BLaER1 (cell line): ENCODE data around the gene HOXD13.
A peak's percentile ranks its signal among the peaks of the same experiment; 100 is the strongest.

Experiments used
- H3K27ac ChIP-seq: shearing (Covaris generic); formaldehyde crosslinking; 2 replicates; pipeline ENCODE4 v1.8.1; 2022
- H3K27me3 ChIP-seq: shearing (Covaris generic); formaldehyde crosslinking; 2 replicates; pipeline ENCODE4 v1.8.1; 2022
- H3K36me3 ChIP-seq: shearing (Covaris generic); formaldehyde crosslinking; 2 replicates; pipeline ENCODE4 v1.8.1; 2022
- H3K4me1 ChIP-seq: shearing (Covaris generic); formaldehyde crosslinking; 2 replicates; pipeline ENCODE4 v1.8.1; 2022
- H3K4me2 ChIP-seq: shearing (Covaris generic); formaldehyde crosslinking; 2 replicates; pipeline ENCODE4 v1.8.1; 2022
- H3K4me3 ChIP-seq: shearing (Covaris generic); formaldehyde crosslinking; 2 replicates; pipeline ENCODE4 v1.8.1; 2022
- H3K9ac ChIP-seq: shearing (Covaris generic); formaldehyde crosslinking; 2 replicates; pipeline ENCODE4 v1.8.1; 2022
- H3K9me3 ChIP-seq: shearing (Covaris generic); formaldehyde crosslinking; 2 replicates; pipeline ENCODE4 v1.8.1; 2022
- H4K20me1 ChIP-seq: shearing (Covaris generic); formaldehyde crosslinking; 2 replicates; pipeline ENCODE4 v1.8.1; 2022
- Cebpa-rat ChIP-seq: shearing (Covaris generic); IDR thresholded peaks from 2 replicates; pipeline ENCODE4 v1.8.1; 2022

HOXD13 gene

GRCh38 chr2:176118601-176119339 lies 26.2 kb downstream of the HOXD13 start:
- H3K4me1 ChIP-seq: no peaks in the 10 kb centered on the region
- no peak overlapping the region for H3K9ac ChIP-seq
- H3K27me3 ChIP-seq: peaks cover 100% of the 10 kb centered on the region
- no peak for TF ChIP-seq Cebpa-rat
- peaks cover 93% of the 10 kb centered on the region for H4K20me1 ChIP-seq
- no peak overlapping the region for H3K27ac ChIP-seq
- H3K4me3 ChIP-seq: no peak overlapping the region
- no peaks in the 10 kb centered on the region for H3K36me3 ChIP-seq
- peaks cover 78% of the 10 kb centered on the region for H3K9me3 ChIP-seq
- H3K4me2 ChIP-seq: no peak overlapping the region

DNA sequence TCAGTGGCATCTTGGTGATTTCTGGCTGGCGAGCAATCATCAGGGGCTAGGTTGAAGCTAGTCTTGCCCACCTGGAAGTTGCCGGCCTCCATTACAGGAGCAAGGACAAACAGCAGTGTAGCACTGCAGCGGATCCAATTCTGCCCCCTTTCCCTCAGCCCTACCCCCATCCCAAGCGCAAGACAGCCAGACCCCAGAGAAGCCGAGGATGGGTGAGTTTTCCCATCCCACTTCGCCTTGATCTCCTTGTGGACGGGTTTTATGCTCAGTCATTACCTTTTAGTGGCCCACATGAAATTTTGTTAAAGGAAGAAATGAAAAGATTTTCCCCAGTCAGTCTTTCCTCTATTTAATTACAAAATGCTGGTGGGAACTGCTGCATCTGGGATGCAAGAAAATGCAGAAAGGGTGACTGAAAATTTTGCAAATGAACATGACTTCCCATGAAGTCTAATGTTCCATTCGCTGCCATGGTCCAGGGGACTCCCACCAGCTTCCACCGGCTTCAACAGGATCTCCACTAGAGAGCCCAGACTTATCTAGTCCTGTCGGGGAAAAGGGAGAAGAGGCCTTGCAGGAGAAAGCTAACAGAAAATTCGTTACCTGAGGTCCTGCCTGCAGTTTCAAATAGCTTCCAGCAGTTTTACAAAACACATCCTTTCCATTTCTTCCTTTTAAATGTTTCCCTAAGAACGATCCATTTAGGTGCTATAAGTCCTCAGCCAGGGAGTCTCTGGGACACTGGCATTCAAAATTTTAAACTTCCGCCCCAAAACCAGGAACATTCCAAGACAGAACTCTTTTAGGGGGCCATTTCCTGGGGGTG lies 28.1 kb downstream of the HOXD13 start:
- H3K4me1 ChIP-seq: no peaks in the 10 kb centered on the region
- H3K9me3 ChIP-seq: peaks cover 67% of the 10 kb centered on the region
- peaks cover 96% of the 10 kb centered on the region for H4K20me1 ChIP-seq
- no peak overlapping the region for H3K9ac ChIP-seq
- H3K27ac ChIP-seq: no peak overlapping the region
- peaks cover 100% of the 10 kb centered on the region for H3K27me3 ChIP-seq
- TF ChIP-seq Cebpa-rat: no peak
- no peaks in the 10 kb centered on the region for H3K36me3 ChIP-seq
- no peak overlapping the region for H3K4me3 ChIP-seq
- no peak overlapping the region for H3K4me2 ChIP-seq

- no peak for TF ChIP-seq Cebpa-rat
- Histone ChIP-seq H3K27me3 (peaks cover 100% of the 10 kb centered on the region), H3K9me3 (peaks cover 59% of the 10 kb centered on the region), H3K4me3 (no peak overlapping the region; the same call in 1 of the 2 replicates), H3K9ac (no peak overlapping the region), H3K36me3 (no peaks in the 10 kb centered on the region), H3K4me2 (no peak overlapping the region), H4K20me1 (peaks cover 96% of the 10 kb centered on the region), H3K27ac (no peak overlapping the region), H3K4me1 (no peaks in the 10 kb centered on the region)
These were observed 28.9 kb downstream of the HOXD13 start for GRCh38 chr2:176121190-176122051.

- Histone ChIP-seq H4K20me1 (peaks cover 96% of the 10 kb centered on the region), H3K27ac (no peak overlapping the region), H3K9ac (no peak overlapping the region), H3K4me2 (no peak overlapping the region), H3K4me1 (no peaks in the 10 kb centered on the region), H3K9me3 (peaks cover 52% of the 10 kb centered on the region), H3K27me3 (peaks cover 100% of the 10 kb centered on the region), H3K36me3 (no peaks in the 10 kb centered on the region), H3K4me3 (peak overlapping the region; percentile 33; the same call in 1 of the 2 replicates)
- TF ChIP-seq Cebpa-rat: no peak
These were observed 29.6 kb downstream of the HOXD13 start for GRCh38 chr2:176122052-176122682.

GRCh38 chr2:176122683-176123410 lies 30.3 kb downstream of the HOXD13 start, which contains the start of gene HOXD9:
Gene HOXD9, plus strand, starts transcription at chr2:176122719. Its CDS starts 50 bp downstream, at chr2:176122769.
- Histone ChIP-seq H3K36me3 (no peaks in the 10 kb centered on the region), H3K27me3 (peaks cover 100% of the 10 kb centered on the region), H3K27ac (no peak within 1 kb of the TSS), H3K9me3 (peaks cover 45% of the 10 kb centered on the region), H4K20me1 (peaks cover 96% of the 10 kb centered on the region), H3K4me3 (peak within 1 kb of the TSS; percentile 33; the same call in 1 of the 2 replicates), H3K9ac (no peak within 1 kb of the TSS), H3K4me1 (no peaks in the 10 kb centered on the region), H3K4me2 (no peak within 1 kb of the TSS)
- no peak for TF ChIP-seq Cebpa-rat

DNA sequence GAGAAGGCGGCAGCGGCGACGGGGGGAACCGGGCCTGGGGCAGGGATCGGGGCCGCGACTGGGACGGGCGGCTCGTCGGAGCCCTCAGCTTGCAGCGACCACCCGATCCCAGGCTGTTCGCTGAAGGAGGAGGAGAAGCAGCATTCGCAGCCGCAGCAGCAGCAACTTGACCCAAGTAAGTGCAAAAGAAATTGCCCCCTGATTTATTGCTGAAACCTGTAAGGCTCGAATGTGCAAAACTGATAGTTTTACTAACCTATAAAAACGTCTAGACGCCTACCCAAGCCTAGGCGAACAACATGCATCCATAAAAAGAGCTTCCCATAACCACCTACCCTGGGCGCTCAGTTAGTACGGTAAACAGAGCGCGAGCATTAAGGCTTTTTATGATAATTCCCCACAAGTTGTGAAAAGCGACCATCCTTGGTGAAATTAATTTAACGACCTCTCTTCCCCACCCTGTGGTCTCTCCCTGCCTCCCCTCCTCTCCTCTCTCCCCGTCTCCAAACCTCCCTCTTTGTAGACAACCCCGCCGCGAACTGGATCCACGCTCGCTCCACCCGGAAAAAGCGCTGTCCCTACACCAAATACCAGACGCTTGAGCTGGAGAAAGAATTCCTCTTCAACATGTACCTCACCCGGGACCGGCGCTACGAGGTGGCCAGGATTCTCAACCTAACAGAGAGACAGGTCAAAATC lies 31.0 kb downstream of the HOXD13 start:
- Histone ChIP-seq H3K4me2 (no peak overlapping the region), H3K27me3 (peaks cover 100% of the 10 kb centered on the region), H3K9me3 (peaks cover 38% of the 10 kb centered on the region), H3K4me3 (peak overlapping the region; percentile 33; the same call in 1 of the 2 replicates), H3K4me1 (peaks cover 5% of the 10 kb centered on the region), H3K36me3 (no peaks in the 10 kb centered on the region), H4K20me1 (peaks cover 96% of the 10 kb centered on the region), H3K9ac (no peak overlapping the region), H3K27ac (no peak overlapping the region)
- no peak for TF ChIP-seq Cebpa-rat

DNA sequence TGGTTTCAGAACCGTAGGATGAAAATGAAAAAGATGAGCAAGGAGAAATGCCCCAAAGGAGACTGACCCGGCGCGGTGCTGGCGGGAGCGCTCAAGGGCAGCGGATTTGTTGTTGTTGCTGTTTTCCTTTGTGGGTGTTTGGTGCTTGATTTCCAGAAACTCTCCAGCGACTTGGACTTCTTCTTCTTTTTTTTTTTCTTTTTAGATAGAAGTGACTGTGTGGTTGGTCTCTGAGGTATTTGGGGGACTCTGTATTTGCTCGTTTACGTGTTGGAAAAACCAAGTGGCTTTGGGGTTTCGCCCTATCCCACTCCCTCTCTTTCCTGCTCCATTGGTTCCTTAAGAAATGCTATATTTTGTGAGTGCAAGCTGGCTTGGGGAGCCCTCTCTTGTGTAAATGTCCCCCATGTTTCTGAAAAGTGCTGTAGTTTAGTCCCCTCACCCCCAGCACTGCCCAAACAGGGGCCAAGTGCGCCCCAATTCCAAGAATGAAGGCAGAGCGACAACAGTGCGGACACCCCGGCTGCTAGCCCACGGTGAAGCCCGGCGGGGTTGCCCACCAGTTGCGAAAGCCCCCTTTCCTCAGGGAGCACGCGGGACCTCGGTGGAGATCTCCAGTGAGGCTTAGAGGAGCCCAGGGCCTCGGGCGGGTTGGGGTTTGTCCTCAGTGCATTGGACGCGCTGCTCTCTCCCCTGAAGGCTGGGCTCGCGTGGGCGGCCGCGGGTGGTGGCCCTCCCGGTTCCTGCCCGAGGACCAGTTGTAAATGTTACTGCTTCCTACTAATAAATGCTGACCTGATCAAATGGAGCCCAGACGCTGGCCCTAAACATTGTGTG lies 31.8 kb downstream of the HOXD13 start:
- H3K9me3 ChIP-seq: peaks cover 43% of the 10 kb centered on the region
- peaks cover 12% of the 10 kb centered on the region for H3K4me1 ChIP-seq
- H4K20me1 ChIP-seq: peaks cover 98% of the 10 kb centered on the region
- peaks cover 100% of the 10 kb centered on the region for H3K27me3 ChIP-seq
- TF ChIP-seq Cebpa-rat: no peak
- no peak overlapping the region for H3K27ac ChIP-seq
- no peak overlapping the region for H3K9ac ChIP-seq
- H3K4me3 ChIP-seq: no peak overlapping the region
- no peak overlapping the region for H3K4me2 ChIP-seq
- no peaks in the 10 kb centered on the region for H3K36me3 ChIP-seq
